Measurements from ENCODE around the gene SNTG2.

DNA sequence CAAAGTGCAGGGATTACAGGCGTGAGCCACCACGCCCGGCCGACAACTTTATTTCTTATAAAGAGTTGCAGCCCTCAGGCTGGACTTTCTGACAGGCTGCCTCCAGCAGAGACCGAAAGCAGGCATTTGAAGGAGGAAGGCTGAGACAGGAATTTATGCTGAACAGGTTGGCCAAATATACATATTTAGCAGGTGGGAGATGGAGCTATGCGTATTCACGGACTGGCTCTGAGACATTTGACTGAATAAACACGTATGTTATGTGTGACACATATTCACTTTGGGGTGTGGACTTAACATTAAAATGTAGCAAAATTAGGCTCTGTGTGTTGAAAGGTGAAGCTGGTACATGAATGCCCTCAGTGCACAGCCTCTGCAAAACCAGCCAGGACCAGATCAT is 65.9 kb downstream of the SNTG2 start:
- TF ChIP-seq POLR2AphosphoS5 (IDR thresholded peaks at IDR 0.05; ENCODE audit: borderline replicate concordance, low read depth, low read length) (no peak), EZH2 (IDR thresholded peaks at IDR 0.05) (no peak), FOXP2 (optimal IDR thresholded peaks at IDR 0.05; ENCODE audit: control extremely low read depth, extremely low read length, insufficient read depth) (no peak)
